ENCODE results near the gene LMNTD1. TPM values are rescaled to one million over a fixed set of nuclear protein-coding genes. Genes with fewer than 3 reads are reported as not detected.
"Not testable (repeated sequence)": the region's sequence is repeated elsewhere in the genome, so short reads cannot be mapped to it uniquely, and the experiment has no call there.

Gene LMNTD1
- total RNA-seq, 1 donor from 2014 or later: not detected

- intact Hi-C loops (cut with micrococcal nuclease): no loop called here
These were observed 58.2 kb downstream of the LMNTD1 start for GRCh38 chr12:25494926-25495325.

- intact Hi-C loops (cut with micrococcal nuclease): no loop called here
These were observed 59.4 kb downstream of the LMNTD1 start for GRCh38 chr12:25493682-25494081.

- intact Hi-C loops (cut with micrococcal nuclease): no loop called here
These were observed 61.4 kb downstream of the LMNTD1 start for GRCh38 chr12:25491396-25492325.

- intact Hi-C loops (cut with micrococcal nuclease): not testable (repeated sequence)
These were observed 63.9 kb downstream of the LMNTD1 start for GRCh38 chr12:25488956-25489870.

- intact Hi-C loops (cut with micrococcal nuclease): no loop called here
These were observed 70.5 kb downstream of the LMNTD1 start for GRCh38 chr12:25482625-25483024.

GRCh38 chr12:25480145-25480544, 72.9 kb downstream of the LMNTD1 start:
- intact Hi-C loops (cut with micrococcal nuclease): no loop called here

GRCh38 chr12:25477217-25477616, 75.9 kb downstream of the LMNTD1 start:
- intact Hi-C loops (cut with micrococcal nuclease): no loop called here

GRCh38 chr12:25472453-25472852, 80.6 kb downstream of the LMNTD1 start:
- intact Hi-C loops (cut with micrococcal nuclease): no loop called here

- intact Hi-C loops (cut with micrococcal nuclease): no loop called here
These were observed 83.2 kb downstream of the LMNTD1 start for GRCh38 chr12:25469861-25470260.

- intact Hi-C loops (cut with micrococcal nuclease): no loop called here
These were observed 83.7 kb downstream of the LMNTD1 start for GRCh38 chr12:25469368-25469767.

- intact Hi-C loops (cut with micrococcal nuclease): no loop called here
These were observed 89.6 kb downstream of the LMNTD1 start for GRCh38 chr12:25463521-25463920.

- intact Hi-C loops (cut with micrococcal nuclease): no loop called here
These were observed 90.1 kb downstream of the LMNTD1 start for GRCh38 chr12:25463005-25463404.

GRCh38 chr12:25459541-25459951, 93.5 kb downstream of the LMNTD1 start:
- intact Hi-C loops (cut with micrococcal nuclease): no loop called here

GRCh38 chr12:25458047-25458552, 95.0 kb downstream of the LMNTD1 start:
- intact Hi-C loops (cut with micrococcal nuclease): no loop called here

GRCh38 chr12:25456474-25456873, 96.6 kb downstream of the LMNTD1 start:
- intact Hi-C loops (cut with micrococcal nuclease): no loop called here

GRCh38 chr12:25455696-25456095, 97.4 kb downstream of the LMNTD1 start:
- intact Hi-C loops (cut with micrococcal nuclease): no loop called here

- intact Hi-C loops (cut with micrococcal nuclease): no loop called here
These were observed 104.1 kb downstream of the LMNTD1 start for GRCh38 chr12:25449007-25449406.

GRCh38 chr12:25447046-25447445, 106.0 kb downstream of the LMNTD1 start:
- intact Hi-C loops (cut with micrococcal nuclease): no loop called here

- intact Hi-C loops (cut with micrococcal nuclease): loop anchor here (5.0 to 10.0 kb wide), 2 partner anchors 256 to 446 kb away; no protein-coding TSS in a partner anchor
These were observed 114.4 kb downstream of the LMNTD1 start for GRCh38 chr12:25438638-25439037.

GRCh38 chr12:25436206-25437030, 116.7 kb downstream of the LMNTD1 start:
- intact Hi-C loops (cut with micrococcal nuclease): loop anchor here (1.0 to 10.0 kb wide), 6 partner anchors 122 to 593 kb away; no protein-coding TSS in a partner anchor

- intact Hi-C loops (cut with micrococcal nuclease): loop anchor here (5.0 to 10.0 kb wide), 2 partner anchors 259 to 443 kb away; no protein-coding TSS in a partner anchor
These were observed 117.7 kb downstream of the LMNTD1 start for GRCh38 chr12:25435431-25435830.

All from T-helper 1 cell treated with Interleukin-12 subunit alpha and Interleukin-12 subunit beta and Interleukin-4 antibody, amounts not matched to agents 30 ng/mL and 1 ng/mL, for 36 hours (primary cell).